ENCODE measurements around the gene HELT.

DNA sequence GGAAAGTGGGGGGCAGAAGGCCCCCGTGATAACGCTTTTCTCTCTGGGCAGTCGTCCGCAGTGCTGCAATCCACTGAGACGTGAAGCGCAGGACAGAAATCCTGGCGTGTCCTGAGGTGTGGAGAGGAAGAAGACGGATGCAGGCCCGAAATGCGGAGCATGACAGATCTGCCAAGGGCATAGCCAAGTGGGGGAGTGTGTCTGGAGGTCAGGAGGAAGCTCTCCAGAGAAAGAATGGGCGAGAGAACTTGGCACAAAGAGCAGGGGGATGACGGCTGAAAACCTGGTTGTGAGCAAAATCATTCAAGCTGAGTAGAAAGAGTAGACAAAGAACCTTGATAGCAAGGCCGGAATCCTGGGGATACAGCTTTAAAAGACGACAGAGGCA, 23.7 kb upstream of the HELT start:
- TF ChIP-seq EZH2phosphoT487 (IDR thresholded peaks at IDR 0.05; ENCODE audit: insufficient read depth, low read depth) (no peak), EZH2 (IDR thresholded peaks at IDR 0.05; ENCODE audit: insufficient read depth, poor library complexity, severe bottlenecking) (no peak)
